Fibroblast of gingiva (primary cell): Measurements from ENCODE around the gene GJB5.

ENCODE experiments used
- DNase-seq: peaks from one replicate; pipeline ENCODE4 v3.0.0-alpha.2; 2011; ENCODE audit warnings: low read depth

GJB5 gene

DNA sequence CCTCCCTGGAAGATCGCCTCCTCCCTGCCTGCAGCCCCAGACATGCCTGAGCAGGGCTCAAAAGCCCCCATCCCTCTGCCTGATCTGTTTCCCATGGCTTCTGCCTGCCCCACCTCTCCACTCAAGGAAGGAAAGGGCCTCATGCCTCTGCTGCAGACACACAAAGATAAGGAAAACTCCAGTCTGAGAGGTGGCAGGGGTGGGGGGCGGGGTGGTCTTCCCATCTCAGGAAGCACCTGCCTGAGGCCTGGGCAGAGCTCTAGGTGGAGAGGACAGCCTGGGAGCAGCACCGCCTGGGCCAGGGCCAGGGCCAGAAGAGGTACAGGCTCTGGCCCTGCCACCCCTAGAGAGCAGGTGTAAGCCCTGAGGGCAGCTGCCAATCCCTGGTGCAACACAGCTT, 22.1 kb downstream of the GJB5 start:
- no peak for DNase-seq

- DNase-seq, result no peak
These were observed 22.9 kb downstream of the GJB5 start for GRCh38 chr1:34777519-34778321.

- no peak for DNase-seq
These were observed 23.5 kb downstream of the GJB5 start for GRCh38 chr1:34778381-34778780.

GRCh38 chr1:34779005-34779404, 24.2 kb downstream of the GJB5 start:
- no peak for DNase-seq

DNA sequence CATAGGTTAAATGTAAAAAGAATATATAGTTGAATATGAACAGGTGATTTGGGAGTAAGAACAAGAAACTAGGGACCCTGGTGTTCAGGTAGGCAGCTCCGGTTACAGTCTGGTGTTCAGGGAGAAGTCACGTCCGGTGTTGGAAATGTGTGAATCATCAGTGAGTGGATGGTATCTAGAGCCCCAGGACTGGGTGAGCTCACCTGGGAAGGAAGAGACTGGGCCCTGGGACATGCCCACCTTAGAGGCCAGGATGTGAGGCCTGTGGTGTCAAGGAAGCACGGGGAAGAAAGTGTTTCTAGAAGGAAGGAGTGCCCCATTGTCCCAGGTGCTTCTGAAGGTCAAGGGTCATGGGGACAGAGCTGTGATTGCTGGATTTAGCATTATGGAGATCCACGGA, 24.7 kb downstream of the GJB5 start:
- DNase-seq, result no peak

DNA sequence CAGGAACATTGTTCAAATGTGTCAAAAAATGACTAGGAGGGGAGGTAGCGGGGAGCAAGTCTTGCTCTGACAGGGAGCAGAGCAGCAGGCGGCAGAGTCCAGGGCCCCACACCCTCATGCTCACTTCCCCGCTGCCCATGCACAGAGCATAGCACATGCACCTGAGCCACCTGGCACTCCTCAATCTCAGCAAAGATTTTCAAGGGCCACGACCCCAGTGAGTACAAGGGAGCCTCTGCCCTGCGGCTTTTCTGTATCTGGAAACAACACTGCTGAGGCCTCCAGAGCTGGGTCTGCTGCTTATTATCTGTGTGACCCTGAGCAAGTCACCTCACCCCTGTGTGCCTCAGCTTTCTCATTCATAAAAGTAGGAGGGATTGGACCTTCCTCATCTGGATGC, 25.1 kb downstream of the GJB5 start:
- DNase-seq, result no peak

DNA sequence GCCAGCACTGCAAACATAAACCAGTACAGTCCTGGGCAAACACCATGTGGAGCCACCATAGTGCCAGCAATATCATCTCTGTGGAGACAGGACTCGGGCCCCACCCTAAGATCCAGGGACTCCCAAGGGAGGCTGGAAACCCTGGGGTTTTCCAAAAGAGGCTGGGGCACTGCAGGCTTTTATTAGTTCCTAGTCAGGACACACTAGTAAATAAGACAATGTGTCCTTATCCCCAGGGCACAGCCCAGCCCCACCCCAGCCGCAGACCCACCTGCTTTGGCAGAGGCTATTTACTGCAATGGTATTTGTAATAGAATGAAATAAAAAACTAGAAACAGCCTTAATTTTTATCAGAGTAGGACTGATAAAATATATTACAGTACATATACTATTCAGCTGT, 25.7 kb downstream of the GJB5 start:
- no peak for DNase-seq

GRCh38 chr1:34781071-34781843, 26.4 kb downstream of the GJB5 start, which contains the start of gene GJB3:
GJB3 (plus strand) TSS chr1:34781214; CDS start chr1:34784763, 3,549 bp downstream.
- no peak for DNase-seq

DNA sequence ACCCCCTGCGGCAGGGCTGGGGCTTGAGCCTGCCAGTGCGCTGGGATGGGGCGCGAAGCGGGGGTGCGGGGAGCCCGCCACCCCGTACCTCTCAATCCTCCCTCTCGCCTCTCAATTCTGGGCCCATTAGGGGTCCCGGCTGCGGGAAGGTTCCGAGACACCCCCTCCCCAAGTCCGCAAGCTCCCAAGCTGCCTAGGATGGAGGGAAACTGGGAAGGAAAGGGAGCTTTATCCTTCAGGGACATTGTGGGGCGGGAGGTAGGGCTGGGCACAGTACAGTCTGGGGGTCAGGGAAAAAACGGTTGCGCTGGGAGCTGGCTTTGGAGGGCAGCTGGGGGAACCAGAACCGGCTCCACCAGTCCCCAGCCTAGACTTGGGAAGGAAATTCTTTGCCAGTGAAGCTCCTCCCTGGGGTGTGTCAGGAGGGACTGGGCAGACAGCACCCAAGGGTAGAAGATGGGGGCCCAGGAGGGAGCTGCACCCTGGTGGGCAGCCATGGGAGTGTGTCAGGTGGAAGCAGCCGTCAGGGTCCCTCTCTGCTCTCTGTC, 27.1 kb downstream of the GJB5 start:
- DNase-seq, result no peak

GRCh38 chr1:34784751-34785221, 29.9 kb downstream of the GJB5 start:
- no peak for DNase-seq

- DNase-seq, result no peak
These were observed 30.5 kb downstream of the GJB5 start for GRCh38 chr1:34785231-34785874.

GRCh38 chr1:34785875-34786470, 31.1 kb downstream of the GJB5 start:
- DNase-seq, result no peak

DNA sequence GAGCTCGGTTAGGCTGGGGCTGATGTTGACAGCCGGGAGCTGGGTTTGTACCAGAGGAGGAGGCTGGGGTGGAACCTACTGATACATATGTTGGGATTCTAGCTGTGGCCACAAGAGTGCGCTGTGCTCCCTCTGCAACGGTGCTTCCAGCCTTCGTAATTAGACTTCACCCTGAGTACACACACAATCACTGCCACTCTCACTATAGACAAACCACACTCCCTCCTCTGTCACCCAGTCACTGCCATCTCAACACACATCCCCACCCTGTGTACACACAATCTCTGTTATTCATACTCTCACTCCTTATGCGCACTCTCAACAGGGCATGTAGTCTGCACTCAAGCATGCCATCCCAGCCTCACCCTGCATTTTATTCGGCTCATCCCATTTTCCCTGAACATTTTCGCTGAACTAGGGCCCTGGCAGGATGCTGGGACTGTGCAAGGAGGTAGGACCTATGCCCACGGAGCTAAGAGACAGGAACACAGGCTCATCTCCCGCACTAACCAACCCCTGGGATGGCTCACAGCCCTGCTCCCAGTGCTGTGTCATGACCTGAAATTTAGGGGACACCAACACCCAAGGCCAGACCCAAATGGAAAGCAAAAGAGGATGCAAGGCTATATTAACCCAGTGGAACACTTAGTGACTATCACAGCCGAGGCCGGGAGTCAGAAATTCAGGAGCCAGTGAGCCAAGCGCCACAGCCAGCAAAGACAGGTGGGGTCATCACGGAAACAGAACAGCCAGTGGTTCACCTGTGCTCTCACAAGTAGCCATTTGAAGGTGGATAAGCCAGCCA, 31.9 kb downstream of the GJB5 start:
- peak; percentile 55 for DNase-seq

DNA sequence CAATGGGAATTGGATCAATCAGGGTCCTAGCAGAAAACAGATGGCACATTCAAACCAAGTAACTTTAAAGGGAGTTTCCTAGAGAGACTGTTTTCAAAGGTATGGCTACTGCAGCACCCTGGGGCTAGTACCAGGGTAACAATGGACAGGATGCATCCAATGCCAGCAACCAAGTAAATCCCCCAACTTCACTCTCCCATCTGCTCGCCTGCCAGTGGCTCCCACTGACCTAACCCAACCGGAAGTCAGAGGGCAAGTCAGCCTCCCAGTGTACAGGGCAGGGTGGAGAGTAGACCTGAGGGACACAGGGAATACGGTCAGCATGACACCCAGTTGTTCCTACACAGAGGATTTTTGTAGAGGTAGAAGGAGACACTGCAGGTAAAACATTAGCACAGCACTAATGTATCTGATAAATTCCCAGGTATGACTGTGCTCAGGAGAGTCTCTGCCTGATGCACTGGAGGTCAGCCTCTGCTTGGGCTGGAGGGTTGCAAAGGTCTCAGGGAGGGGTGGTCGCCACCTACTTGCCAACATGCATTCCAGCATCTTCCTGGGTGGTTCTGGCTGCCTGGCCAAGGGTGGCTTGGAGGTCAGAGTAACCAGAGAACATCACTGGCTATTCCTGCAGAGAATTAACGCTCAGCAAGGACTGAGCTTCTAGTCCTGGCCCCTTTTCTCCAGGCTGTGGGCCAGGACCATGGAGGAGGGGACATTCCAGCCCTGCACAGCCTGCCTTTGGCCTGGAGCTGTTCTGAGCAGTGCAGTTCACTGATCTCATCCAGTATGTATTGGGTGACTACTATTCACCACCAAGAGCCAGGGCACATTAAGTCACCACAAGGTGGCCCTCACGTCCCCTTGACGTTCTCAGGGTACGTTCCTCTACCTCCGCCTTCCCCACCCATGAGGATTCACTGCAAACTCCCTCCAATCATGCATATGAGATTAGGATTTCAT, 32.9 kb downstream of the GJB5 start:
- peak; percentile 21 for DNase-seq

DNA sequence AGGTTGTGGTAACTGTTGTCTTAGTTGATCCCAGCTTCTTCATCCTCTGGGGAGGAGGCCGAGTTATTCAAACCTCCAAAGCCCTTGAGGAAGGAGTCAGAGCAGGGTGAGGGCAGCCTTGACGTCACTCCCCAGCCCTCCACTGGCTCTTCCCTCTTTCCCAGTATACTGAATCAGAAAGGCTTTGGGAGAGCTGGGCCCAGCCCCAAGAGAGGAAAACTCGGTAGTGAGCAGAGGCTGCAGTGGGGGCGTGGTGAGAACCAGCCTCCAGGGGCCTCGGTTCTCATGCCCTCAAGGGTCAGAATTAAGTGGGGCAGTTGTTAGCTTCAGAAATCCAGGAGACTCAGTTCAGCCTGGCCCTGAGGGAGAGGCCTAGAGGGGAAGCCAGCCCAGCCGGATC, 36.1 kb downstream of the GJB5 start:
- no peak for DNase-seq

DNA sequence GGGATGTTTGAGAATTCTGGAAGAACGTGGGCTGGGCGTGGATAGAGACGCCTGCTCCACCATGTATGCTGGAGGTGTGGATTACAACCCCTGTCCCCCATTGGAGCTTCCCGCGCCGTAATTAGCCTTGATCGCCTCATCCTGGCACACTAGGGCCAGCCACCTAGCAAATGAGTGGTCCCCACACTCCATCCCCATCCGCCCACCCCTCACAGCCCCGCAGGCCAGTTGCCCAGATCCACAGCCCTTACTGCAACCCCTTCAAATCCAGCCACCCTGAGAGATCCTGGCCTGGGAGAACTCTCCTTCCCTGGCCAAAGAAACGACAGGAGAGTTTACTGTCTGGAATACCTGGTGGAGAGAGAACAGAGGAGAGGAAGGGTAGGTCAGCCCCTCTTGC, 37.6 kb downstream of the GJB5 start:
- DNase-seq, result no peak

DNA sequence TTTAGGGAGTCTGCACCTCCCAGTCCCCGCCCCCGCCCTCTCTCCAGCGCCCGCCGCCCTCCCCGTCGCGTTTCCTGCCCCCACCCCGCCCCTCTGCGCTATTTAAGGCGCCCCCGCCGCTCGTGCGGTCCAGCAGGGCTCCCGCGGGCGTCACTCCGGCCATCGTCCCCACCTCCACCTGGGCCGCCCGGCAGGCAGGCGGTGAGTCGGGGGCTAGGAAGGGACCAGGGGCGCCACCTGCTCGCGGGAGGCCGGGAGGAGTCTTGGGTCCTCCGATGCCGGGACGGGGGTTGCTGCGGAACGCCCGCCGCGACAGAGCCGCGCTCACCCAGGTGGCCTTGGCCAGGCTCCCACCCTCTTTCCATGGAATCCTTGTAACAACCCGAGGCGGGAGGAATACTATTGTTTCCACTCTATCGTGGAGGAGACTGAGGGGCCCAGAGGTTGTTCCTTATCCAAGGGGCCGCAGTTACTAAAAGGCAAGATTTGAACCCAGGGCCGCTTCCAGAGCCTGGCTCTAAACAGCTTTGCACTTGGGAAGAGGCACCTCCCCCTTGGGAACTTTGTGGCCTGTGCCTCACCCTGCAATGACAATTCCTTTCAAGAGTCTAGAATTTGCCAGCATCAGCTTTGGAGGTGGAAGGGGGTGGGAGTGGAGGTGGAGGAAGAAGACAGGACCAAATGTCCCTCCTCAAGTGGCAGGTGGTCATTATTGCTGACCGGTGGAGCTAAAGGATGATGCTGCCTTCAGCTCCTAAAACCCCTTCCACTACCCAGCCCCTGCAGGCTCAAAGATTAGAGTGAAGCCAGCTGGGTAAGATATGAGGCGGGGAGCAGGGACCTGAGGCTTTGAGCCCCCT, 38.3 kb downstream of the GJB5 start, which contains the start of gene GJA4:
Gene GJA4 (plus strand): TSS at position 132 of the 860 bp plus-strand sequence. CDS start 1,215 bp downstream, outside the sequence.
- no peak for DNase-seq

- no peak for DNase-seq
These were observed 39.3 kb downstream of the GJB5 start for GRCh38 chr1:34794001-34794789.
